Adrenal gland (tissue), 12 donors: Measurements from ENCODE around the gene CAPN11. TPM values are rescaled to one million over a fixed set of nuclear protein-coding genes. Genes with fewer than 3 reads are reported as not detected.

Experiments used
- DNase-seq, 7 donors: peaks; one replicate each; pipeline ENCODE4 v3.0.0-alpha.2; 2019 to 2020
- H3K27ac ChIP-seq, 5 donors: fragments of 200-600 bp; sonication (generic) in 4 of 5; 1 replicate in 3 of 5; 2 replicates in 2 of 5; pipeline versions ENCODE4 v1.5.1 to v1.8.0; 2016 to 2020; ENCODE audit warnings: mild to moderate bottlenecking in 1 of 5
- H3K27me3 ChIP-seq: fragments of 200-600 bp; 2 replicates; pipeline ENCODE4 v1.8.0; 2021
- H3K36me3 ChIP-seq, 2 donors: fragments of 200-600 bp; replicated peaks in 1 of 2; 1 replicate in 1 of 2; 2 replicates in 1 of 2; pipeline versions ENCODE4 v1.5.1 to v1.8.0; 2018 to 2022
- H3K4me1 ChIP-seq, 2 donors: fragments of 200-600 bp; replicated peaks in 1 of 2; 1 replicate in 1 of 2; 2 replicates in 1 of 2; pipeline versions ENCODE4 v1.5.1 to v1.8.0; 2018 to 2021
- H3K4me3 ChIP-seq, 4 donors: fragments of 200-600 bp; sonication (generic) in 3 of 4; one replicate each; pipeline ENCODE4 v1.5.1; 2016 to 2018
- H3K9me3 ChIP-seq, 3 donors: fragments of 200-600 bp; sonication (generic) in 1 of 3; replicated peaks in 1 of 3; 1 replicate in 2 of 3; 2 replicates in 1 of 3; pipeline versions ENCODE4 v1.5.1 to v1.8.0; 2016 to 2021
- CTCF ChIP-seq, 6 experiments: fragments of 450-650 bp in 4 of 6; fragments of 200-600 bp in 2 of 6; sonication (generic) in 1 of 6; IDR thresholded peaks; 1 replicate in 5 of 6; 2 replicates in 1 of 6; pipeline versions ENCODE4 v1.5.1 to v1.8.0; 2016 to 2021; ENCODE audit warnings: antibody characterized with exemption in 6 of 6, mild to moderate bottlenecking in 2 of 6, moderate library complexity in 1 of 6
- POLR2A ChIP-seq, 2 donors: fragments of 450-650 bp; IDR thresholded peaks; one replicate each; pipeline ENCODE4 v1.6.1; 2017; ENCODE audit warnings: antibody characterized with exemption in 2 of 2, mild to moderate bottlenecking in 2 of 2, moderate library complexity in 1 of 2
- WGBS, 4 donors: extraction: QIAGEN DNeasy Blood & Tissue Kit in 2 of 4; methylation state at CpG; one replicate each; pipeline versions ENCODE4 v1.1.5 to v1.1.7; 2013 to 2017; 5-methylcytosine and 5-hydroxymethylcytosine counted together
- intact Hi-C, 2 donors: fragments of 100-400 bp; cut with DNase I; formaldehyde crosslinking; loops; one replicate each; pipeline versions ENCODE4 v1.14.1 to v1.15.0; 2022 to 2023
- polyA plus RNA-seq, 3 donors: library from polyadenylated mRNA; stranded (reverse); fragments of 200-250 nt in 2 of 3; fragments of 350-450 nt in 1 of 3; fragmentation: Illumina TruSeq in 1 of 3; extraction: RNeasy Lipid Tissue Mini Kit (QIAGEN cat#74804) in 1 of 3; gene quantifications; one replicate each; pipeline ENCODE4 v1.2.3, GENCODE V29; 2013 to 2014
- total RNA-seq, 9 donors: library from RNA; depleted of rRNA in 4 of 9; stranded (reverse); fragments of >200 nt in 4 of 9; fragments of 120-200 nt in 1 of 9; fragmentation: NEBNext Ultra II Directional in 1 of 9; extraction: Animal tissue kit (Norgen Biotek cat#: 25700) in 1 of 9; gene quantifications; one replicate each; pipeline versions ENCODE4 v1.1.0 to v1.2.4, GENCODE V29; 2013 to 2023
- donor health status: healthy with polysubstance abuse.
- donor health status: Bipolar disorder and iron deficiency.
- donor health status: DM: yes; HTN: yes; CAD: no.
- donor health status: DM: no; HTN: no; CAD: no.
- donor health status: DM: no; HTN: no; CAD: no.
- donor health status: DM: yes; HTN: yes; CAD: no.

CAPN11 gene
- total and polyA plus RNA-seq, 12 donors = 0.14 to 2.4 (median 0.98) TPM; not detected in 2

GRCh38 chr6:44221291-44221960 is 62.8 kb downstream of the CAPN11 start:
- no peaks in the 10 kb centered on the region for H3K9me3 ChIP-seq
- peak; percentile 90 to 98 (median 96) for DNase-seq
- intact Hi-C loops = no loop called here
- H3K4me3 ChIP-seq = peak overlapping the region in 1 of 4 donors; percentile 10
- H3K36me3 ChIP-seq = no peaks in the 10 kb centered on the region
- 3 to 21% (median 7%) methylated on average over 3 to 4 of the region's 4 CpGs for WGBS, 4 donors
- peaks cover 52 to 85% of the 10 kb centered on the region in 2 donors for H3K4me1 ChIP-seq
- peak in 1 of 2 donors; percentile 65 for TF ChIP-seq POLR2A (IDR thresholded peaks at IDR 0.05)
- peak; percentile 65 to 92 (median 88) for TF ChIP-seq CTCF (IDR thresholded peaks at IDR 0.05)
- H3K27me3 ChIP-seq = no peaks in the 10 kb centered on the region
- H3K27ac ChIP-seq = peak overlapping the region; percentile 76 to 91 (median 89)

GRCh38 chr6:44221961-44222335 is 63.3 kb downstream of the CAPN11 start:
- Histone ChIP-seq H3K27ac (peak overlapping the region; percentile 76 to 91 (median 89)), H3K36me3 (no peaks in the 10 kb centered on the region), H3K4me3 (peak overlapping the region in 1 of 4 donors; percentile 10), H3K27me3 (no peaks in the 10 kb centered on the region), H3K9me3 (no peaks in the 10 kb centered on the region), H3K4me1 (peaks cover 57 to 90% of the 10 kb centered on the region in 2 donors)
- DNase-seq = no peak
- no peak for TF ChIP-seq POLR2A (IDR thresholded peaks at IDR 0.05)
- TF ChIP-seq CTCF (IDR thresholded peaks at IDR 0.05) = no peak
- intact Hi-C loops = no loop called here
- WGBS, 4 donors = 57 to 85% (median 76%) methylated on average over 2 of the region's 2 CpGs

- peak overlapping the region in 2 of 4 donors; percentile 50 to 76 for H3K4me3 ChIP-seq
- TF ChIP-seq POLR2A (IDR thresholded peaks at IDR 0.05) (no peak), CTCF (IDR thresholded peaks at IDR 0.05) (no peak)
- no peak for DNase-seq
- H3K9me3 ChIP-seq = no peaks in the 10 kb centered on the region
- intact Hi-C loops = no loop called here
- H3K4me1 ChIP-seq = peaks cover 64 to 92% of the 10 kb centered on the region in 2 donors
- H3K27ac ChIP-seq = peak overlapping the region in 3 of 5 donors; percentile 89 to 91 (median 90)
- H3K36me3 ChIP-seq = no peaks in the 10 kb centered on the region
- no peaks in the 10 kb centered on the region for H3K27me3 ChIP-seq
- WGBS, 4 donors = 34 to 47% (median 42%) methylated on average over 24 to 26 of the region's 26 CpGs
These were observed 64.1 kb downstream of the CAPN11 start for GRCh38 chr6:44222486-44223318.

- peak within 1 kb of the TSS in 3 of 5 donors; percentile 89 to 91 (median 90) for H3K27ac ChIP-seq
- intact Hi-C loops = no loop called here
- no peaks in the 10 kb centered on the region for H3K36me3 ChIP-seq
- H3K9me3 ChIP-seq = no peaks in the 10 kb centered on the region
- WGBS, 4 donors = 0 to 1% (median 1%) methylated on average over 28 to 73 of the region's 73 CpGs; no CpG with 5 or more reads in 1 of the 4 donors
- peaks cover 72 to 93% of the 10 kb centered on the region in 2 donors for H3K4me1 ChIP-seq
- peak; percentile 67 to 86 (median 82) for DNase-seq
- no peaks in the 10 kb centered on the region for H3K27me3 ChIP-seq
- peak in 1 of 6 experiments; percentile 27 for TF ChIP-seq CTCF (IDR thresholded peaks at IDR 0.05)
- TF ChIP-seq POLR2A (IDR thresholded peaks at IDR 0.05) = peak; percentile 51 to 62
- H3K4me3 ChIP-seq = peak within 1 kb of the TSS in 2 of 4 donors; percentile 50 to 76
These were observed 64.9 kb downstream of the CAPN11 start, which contains the start of gene SLC29A1 for GRCh38 chr6:44223319-44224028. Gene SLC29A1, plus strand, starts transcription at chr6:44223595. Its CDS starts 3,719 bp downstream, at chr6:44227314.
